GM12874 (cell line): Measurements from ENCODE around the gene ADAMTS17.

Experiments used
- TF ChIP-seq, protein P1 (sequence below): IDR thresholded peaks from 2 replicates; pipeline ENCODE4 v1.5.1; 2011; ENCODE audit warnings: low read depth, mild to moderate bottlenecking, control low read depth, low read length, moderate library complexity; ENCODE audit not compliant: insufficient read depth

The ADAMTS17 gene

DNA sequence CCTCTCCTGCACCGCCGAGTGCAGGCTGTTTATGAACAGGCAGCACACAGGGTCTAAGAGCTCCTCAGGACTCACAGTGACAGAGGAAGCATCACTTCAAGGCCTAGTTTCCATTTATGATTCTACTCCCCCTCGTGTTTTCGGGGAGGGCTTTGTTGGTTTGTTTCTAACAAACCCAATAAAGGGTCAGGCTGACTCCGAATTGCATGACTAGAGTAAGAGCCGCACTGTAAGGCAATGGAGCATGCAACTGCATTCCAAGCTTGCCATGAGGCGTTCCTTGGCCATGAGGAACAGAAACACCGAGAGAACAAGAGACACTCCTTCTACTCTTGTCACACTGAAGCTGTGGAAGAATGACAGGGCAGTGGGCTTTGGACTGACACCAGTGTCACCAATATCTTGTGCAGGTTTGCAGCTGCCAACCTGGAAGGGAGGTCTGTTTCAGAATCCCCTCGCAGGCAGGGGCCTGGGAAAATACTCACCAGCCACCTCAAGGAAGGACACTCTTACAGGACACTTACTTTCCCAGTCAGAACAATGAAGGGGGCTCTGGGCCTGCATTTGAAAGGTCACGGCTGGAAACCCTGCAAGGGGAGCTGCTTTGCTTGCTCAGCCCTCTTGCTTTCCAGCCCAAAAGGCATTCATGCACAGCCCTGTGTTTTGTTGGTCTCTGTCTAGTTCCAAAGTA, 96.8 kb downstream of the ADAMTS17 start:
- TF ChIP-seq, protein P1, sequence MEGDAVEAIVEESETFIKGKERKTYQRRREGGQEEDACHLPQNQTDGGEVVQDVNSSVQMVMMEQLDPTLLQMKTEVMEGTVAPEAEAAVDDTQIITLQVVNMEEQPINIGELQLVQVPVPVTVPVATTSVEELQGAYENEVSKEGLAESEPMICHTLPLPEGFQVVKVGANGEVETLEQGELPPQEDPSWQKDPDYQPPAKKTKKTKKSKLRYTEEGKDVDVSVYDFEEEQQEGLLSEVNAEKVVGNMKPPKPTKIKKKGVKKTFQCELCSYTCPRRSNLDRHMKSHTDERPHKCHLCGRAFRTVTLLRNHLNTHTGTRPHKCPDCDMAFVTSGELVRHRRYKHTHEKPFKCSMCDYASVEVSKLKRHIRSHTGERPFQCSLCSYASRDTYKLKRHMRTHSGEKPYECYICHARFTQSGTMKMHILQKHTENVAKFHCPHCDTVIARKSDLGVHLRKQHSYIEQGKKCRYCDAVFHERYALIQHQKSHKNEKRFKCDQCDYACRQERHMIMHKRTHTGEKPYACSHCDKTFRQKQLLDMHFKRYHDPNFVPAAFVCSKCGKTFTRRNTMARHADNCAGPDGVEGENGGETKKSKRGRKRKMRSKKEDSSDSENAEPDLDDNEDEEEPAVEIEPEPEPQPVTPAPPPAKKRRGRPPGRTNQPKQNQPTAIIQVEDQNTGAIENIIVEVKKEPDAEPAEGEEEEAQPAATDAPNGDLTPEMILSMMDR = no peak

DNA sequence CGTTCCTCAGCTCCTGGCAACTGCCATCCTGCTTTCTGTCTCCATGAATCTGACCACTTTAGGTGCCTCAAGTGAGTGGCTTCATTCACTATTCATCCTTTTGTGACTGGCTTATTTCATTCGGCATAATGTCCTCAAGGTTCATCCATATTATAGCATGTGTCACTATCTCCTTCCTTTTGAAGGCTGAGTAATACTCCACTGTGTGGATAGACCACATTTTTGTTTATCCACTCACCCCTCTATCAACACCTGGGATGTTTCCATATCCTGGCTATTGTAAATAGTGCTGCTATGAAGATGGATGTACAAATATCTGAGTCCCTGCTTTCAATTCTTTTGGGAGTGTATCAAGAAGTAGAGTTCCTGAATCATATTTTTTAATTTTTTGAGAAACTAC, 98.8 kb downstream of the ADAMTS17 start:
- TF ChIP-seq, protein P1 = no peak

GRCh38 chr15:100241572-100242482, 99.9 kb downstream of the ADAMTS17 start:
- TF ChIP-seq, protein P1 = no peak

- TF ChIP-seq, protein P1 = no peak
Measured at GRCh38 chr15:100236981-100237720, 104.6 kb downstream of the ADAMTS17 start.

DNA sequence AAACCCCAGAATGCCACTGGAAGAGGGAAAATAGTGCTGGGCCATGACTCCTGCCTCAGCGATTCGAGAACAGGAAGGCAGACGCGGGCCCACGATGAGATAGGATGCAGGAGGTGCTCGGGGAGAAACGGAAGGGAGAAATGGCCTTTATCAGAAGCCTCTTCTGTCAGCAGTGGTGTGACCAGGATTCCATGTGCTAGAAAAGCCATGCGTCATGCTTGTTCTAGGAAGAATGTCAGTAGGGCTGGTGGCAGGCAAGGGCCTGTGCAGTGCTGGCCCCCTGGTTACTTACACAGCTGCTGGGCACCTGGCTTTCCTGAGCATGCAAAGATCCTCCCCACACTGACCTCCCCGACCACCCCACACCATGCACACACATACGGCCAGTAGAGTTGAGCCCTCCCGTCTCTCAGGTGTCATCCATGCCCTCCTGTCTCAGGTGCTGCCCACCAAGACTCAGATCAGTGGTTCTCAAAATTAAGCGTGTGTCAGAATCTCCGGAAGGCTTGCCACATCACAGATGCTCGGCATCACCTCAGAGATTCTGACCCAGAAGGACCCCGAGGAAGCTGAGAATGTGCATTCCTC, 106.7 kb downstream of the ADAMTS17 start:
- TF ChIP-seq, protein P1 = no peak

DNA sequence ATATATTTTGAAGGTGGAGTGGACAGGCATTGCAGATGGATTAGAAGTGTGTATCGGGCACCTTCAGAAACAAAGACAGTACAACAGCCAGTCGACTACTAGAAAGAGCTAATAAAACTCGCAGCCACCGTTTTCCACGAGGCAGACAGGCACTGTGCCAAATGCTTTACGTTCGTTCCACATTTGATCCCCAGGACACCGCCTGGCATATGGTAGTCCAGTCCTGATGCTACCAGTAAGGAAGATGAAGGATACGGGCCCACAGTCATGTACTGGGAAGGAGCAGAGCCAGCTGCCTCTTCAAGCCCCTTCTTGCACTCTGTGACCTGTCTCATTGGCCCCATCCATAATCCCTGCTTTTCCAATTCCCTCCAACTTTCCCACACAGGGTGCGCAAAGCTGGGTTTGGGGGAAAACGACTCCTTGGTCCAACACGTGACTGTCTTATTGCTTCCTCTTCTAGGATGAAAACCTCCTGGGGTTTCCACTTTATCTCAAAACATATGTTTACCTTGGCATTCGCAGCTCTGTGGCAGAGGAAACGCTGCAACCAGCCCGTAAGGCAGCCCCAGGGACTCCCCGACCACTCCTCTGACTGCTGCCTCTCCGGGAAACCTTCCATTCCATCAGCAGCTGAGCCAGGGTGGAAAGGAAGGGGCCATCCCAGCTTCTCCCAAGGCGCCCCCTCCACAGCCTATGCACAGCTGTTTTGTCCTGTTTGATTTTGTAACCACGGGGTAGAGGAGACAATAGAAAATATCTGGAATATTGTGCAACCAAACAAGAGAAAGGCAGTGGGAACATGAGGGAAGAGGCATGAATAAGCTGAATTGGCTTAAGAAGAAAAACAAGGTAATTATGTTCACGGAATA, 107.4 kb downstream of the ADAMTS17 start:
- TF ChIP-seq, protein P1 = no peak
